A549 (cell line): ENCODE measurements around the gene ZIC1.

Experiments
- POLR2A ChIP-seq: IDR thresholded peaks from 2 replicates; pipeline ENCODE4 v1.6.1; 2012; ENCODE audit warnings: mild to moderate bottlenecking, low read length
- POLR2AphosphoS2 ChIP-seq: conservative IDR thresholded peaks from 2 replicates; pipeline ENCODE4 v1.6.1; 2012; ENCODE audit warnings: low read length, improper control_type of control experiment, inconsistent platforms
- RNF2 ChIP-seq: fragments of 200-600 bp; sonication (generic); IDR thresholded peaks from 2 replicates; pipeline ENCODE4 v1.6.1; 2016; ENCODE audit warnings: low read depth, mild to moderate bottlenecking, antibody characterized with exemption, moderate library complexity, borderline replicate concordance
- TF ChIP-seq, protein P1 (sequence below): fragments of >200 bp; sonication (Bioruptor Twin); formaldehyde crosslinking; IDR thresholded peaks from 3 replicates; pipeline ENCODE4 v1.5.1; 2016
- TF ChIP-seq, protein P2 (sequence below): fragments of 450-650 bp; IDR thresholded peaks from 2 replicates; pipeline ENCODE4 v1.6.1; 2014; ENCODE audit warnings: antibody characterized with exemption

DNA sequence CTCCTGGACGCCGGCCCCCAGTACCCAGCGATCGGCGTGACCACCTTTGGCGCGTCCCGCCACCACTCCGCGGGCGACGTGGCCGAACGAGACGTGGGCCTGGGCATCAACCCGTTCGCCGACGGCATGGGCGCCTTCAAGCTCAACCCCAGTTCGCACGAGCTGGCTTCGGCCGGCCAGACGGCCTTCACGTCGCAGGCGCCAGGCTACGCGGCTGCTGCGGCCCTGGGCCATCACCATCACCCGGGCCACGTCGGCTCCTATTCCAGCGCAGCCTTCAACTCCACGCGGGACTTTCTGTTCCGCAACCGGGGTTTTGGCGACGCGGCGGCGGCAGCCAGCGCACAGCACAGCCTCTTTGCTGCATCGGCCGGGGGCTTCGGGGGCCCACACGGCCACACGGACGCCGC, 956 bp downstream of the ZIC1 start:
- TF ChIP-seq RNF2: no peak
- TF ChIP-seq, protein P1, sequence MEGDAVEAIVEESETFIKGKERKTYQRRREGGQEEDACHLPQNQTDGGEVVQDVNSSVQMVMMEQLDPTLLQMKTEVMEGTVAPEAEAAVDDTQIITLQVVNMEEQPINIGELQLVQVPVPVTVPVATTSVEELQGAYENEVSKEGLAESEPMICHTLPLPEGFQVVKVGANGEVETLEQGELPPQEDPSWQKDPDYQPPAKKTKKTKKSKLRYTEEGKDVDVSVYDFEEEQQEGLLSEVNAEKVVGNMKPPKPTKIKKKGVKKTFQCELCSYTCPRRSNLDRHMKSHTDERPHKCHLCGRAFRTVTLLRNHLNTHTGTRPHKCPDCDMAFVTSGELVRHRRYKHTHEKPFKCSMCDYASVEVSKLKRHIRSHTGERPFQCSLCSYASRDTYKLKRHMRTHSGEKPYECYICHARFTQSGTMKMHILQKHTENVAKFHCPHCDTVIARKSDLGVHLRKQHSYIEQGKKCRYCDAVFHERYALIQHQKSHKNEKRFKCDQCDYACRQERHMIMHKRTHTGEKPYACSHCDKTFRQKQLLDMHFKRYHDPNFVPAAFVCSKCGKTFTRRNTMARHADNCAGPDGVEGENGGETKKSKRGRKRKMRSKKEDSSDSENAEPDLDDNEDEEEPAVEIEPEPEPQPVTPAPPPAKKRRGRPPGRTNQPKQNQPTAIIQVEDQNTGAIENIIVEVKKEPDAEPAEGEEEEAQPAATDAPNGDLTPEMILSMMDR: no peak
- TF ChIP-seq POLR2AphosphoS2: no peak
- TF ChIP-seq, protein P2, sequence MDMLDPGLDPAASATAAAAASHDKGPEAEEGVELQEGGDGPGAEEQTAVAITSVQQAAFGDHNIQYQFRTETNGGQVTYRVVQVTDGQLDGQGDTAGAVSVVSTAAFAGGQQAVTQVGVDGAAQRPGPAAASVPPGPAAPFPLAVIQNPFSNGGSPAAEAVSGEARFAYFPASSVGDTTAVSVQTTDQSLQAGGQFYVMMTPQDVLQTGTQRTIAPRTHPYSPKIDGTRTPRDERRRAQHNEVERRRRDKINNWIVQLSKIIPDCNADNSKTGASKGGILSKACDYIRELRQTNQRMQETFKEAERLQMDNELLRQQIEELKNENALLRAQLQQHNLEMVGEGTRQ: no peak
- no peak for TF ChIP-seq POLR2A
